ENCODE data around the gene CCNL2. TPM values are rescaled to one million over a fixed set of nuclear protein-coding genes. Genes with fewer than 3 reads are reported as not detected.
A peak's percentile ranks its signal among the peaks of the same experiment; 100 is the strongest.
"Not testable (repeated sequence)": the region's sequence is repeated elsewhere in the genome, so short reads cannot be mapped to it uniquely, and the experiment has no call there.

Gene CCNL2
- total RNA-seq, result 49.4 TPM
- long read RNA-seq, partial matches to known transcripts, result 3 of 18 reads
- long read RNA-seq, other reads (novel, unspliced or antisense), result 9 of 18 reads

- intact Hi-C loops (cut with DNase I), result no loop called here
- DNase-seq (ENCODE audit: missing footprints) (peak; percentile 100), ATAC-seq (peak; percentile 97)
Measured at GRCh38 chr1:1399187-1399871, at the start of gene CCNL2. Gene CCNL2 (minus strand): TSS chr1:1399335. CDS start chr1:1399306, 29 bp downstream.

- intact Hi-C loops (cut with DNase I); ATAC-seq: not testable (repeated sequence)
- peak; percentile 52 for DNase-seq (ENCODE audit: missing footprints)
Measured at GRCh38 chr1:1446631-1447030, 47.5 kb upstream of the CCNL2 start.

- DNase-seq (ENCODE audit: missing footprints) (no peak), ATAC-seq (no peak)
- intact Hi-C loops (cut with DNase I), result loop anchor here (5.0 kb wide), 1 partner anchor 35 kb away; the partner anchor contains the start of gene MRPL20
Measured at GRCh38 chr1:1442069-1442770, 43.1 kb upstream of the CCNL2 start.

- ATAC-seq (peak; percentile 82), DNase-seq (ENCODE audit: missing footprints) (no peak)
- intact Hi-C loops (cut with DNase I), result loop anchor here (5.0 kb wide), 1 partner anchor 34 kb away; the partner anchor contains the start of gene MRPL20
Measured at GRCh38 chr1:1441002-1441888, 42.1 kb upstream of the CCNL2 start.

- peak; percentile 63 for DNase-seq (ENCODE audit: missing footprints)
- intact Hi-C loops (cut with DNase I), result loop anchor here (5.0 kb wide), 1 partner anchor 33 kb away; the partner anchor contains the start of gene MRPL20
- ATAC-seq, result no peak
Measured at GRCh38 chr1:1440262-1441001, 41.3 kb upstream of the CCNL2 start.

GRCh38 chr1:1439546-1440261 is 40.6 kb upstream of the CCNL2 start:
- ATAC-seq (no peak), DNase-seq (ENCODE audit: missing footprints) (no peak)
- intact Hi-C loops (cut with DNase I), result loop anchor here (5.0 kb wide), 1 partner anchor 32 kb away; the partner anchor contains the start of gene MRPL20

GRCh38 chr1:1438531-1439381 is 39.6 kb upstream of the CCNL2 start:
- ATAC-seq (no peak), DNase-seq (ENCODE audit: missing footprints) (no peak)
- intact Hi-C loops (cut with DNase I), result no loop called here

- intact Hi-C loops (cut with DNase I), result no loop called here
- DNase-seq (ENCODE audit: missing footprints) (no peak), ATAC-seq (no peak)
Measured at GRCh38 chr1:1437904-1438376, 38.8 kb upstream of the CCNL2 start.

- ATAC-seq, result no peak
- intact Hi-C loops (cut with DNase I), result no loop called here
- DNase-seq (ENCODE audit: missing footprints), result no peak
Measured at GRCh38 chr1:1437033-1437903, 38.1 kb upstream of the CCNL2 start.

- intact Hi-C loops (cut with DNase I), result no loop called here
- DNase-seq (ENCODE audit: missing footprints) (no peak), ATAC-seq (no peak)
Measured at GRCh38 chr1:1436630-1437032, 37.5 kb upstream of the CCNL2 start.

- no peak for ATAC-seq
- DNase-seq (ENCODE audit: missing footprints), result no peak
- intact Hi-C loops (cut with DNase I), result no loop called here
Measured at GRCh38 chr1:1435911-1436629, 36.9 kb upstream of the CCNL2 start.

- DNase-seq (ENCODE audit: missing footprints) (peak; percentile 84), ATAC-seq (peak; percentile 65)
- intact Hi-C loops (cut with DNase I), result no loop called here
Measured at GRCh38 chr1:1435106-1435903, 36.2 kb upstream of the CCNL2 start, which contains the start of gene VWA1. Gene VWA1 (plus strand): TSS chr1:1435690. CDS start chr1:1435749, 59 bp downstream.

GRCh38 chr1:1434824-1435105 is 35.6 kb upstream of the CCNL2 start:
- intact Hi-C loops (cut with DNase I), result no loop called here
- no peak for ATAC-seq
- DNase-seq (ENCODE audit: missing footprints), result no peak

GRCh38 chr1:1434131-1434823 is 35.1 kb upstream of the CCNL2 start:
- ATAC-seq (peak; percentile 9), DNase-seq (ENCODE audit: missing footprints) (peak; percentile 80)
- intact Hi-C loops (cut with DNase I), result no loop called here
